Measurements from ENCODE around the gene ASTN2. TPM values are rescaled to one million over a fixed set of nuclear protein-coding genes. Genes with fewer than 3 reads are reported as not detected.

The ASTN2 gene
- total RNA-seq, 2 donors from 2014 or later = 113 to 153 TPM

DNA sequence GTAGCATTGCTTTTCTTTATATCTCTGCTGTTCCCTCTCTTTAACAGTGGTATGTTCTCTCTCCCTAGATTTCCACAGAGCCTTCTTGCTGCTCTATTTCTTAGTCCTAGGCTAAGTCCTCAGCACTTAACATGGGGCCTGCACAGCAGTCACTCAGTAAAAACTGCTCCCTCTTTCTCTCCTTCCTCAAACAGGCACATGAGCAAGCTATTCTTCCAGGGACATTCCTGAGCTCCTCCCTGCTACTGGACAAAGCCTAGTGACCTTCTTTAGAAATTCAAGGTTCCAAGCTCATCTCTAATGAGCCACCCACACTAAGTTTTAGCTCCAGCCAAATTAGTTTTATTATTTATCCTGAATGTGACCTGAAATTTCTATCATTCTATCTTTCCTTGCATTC, 688.3 kb downstream of the ASTN2 start:
- H3K9me3 ChIP-seq = no peaks in the 10 kb centered on the region
- H3K27me3 ChIP-seq (replicated peaks; ENCODE audit: insufficient read depth) = no peaks in the 10 kb centered on the region
- H3K36me3 ChIP-seq = no peaks in the 10 kb centered on the region
- TF ChIP-seq POLR2A (IDR thresholded peaks at IDR 0.05) (no peak), POLR2AphosphoS5 (IDR thresholded peaks at IDR 0.05) (no peak)
- TF ChIP-seq, protein P1, sequence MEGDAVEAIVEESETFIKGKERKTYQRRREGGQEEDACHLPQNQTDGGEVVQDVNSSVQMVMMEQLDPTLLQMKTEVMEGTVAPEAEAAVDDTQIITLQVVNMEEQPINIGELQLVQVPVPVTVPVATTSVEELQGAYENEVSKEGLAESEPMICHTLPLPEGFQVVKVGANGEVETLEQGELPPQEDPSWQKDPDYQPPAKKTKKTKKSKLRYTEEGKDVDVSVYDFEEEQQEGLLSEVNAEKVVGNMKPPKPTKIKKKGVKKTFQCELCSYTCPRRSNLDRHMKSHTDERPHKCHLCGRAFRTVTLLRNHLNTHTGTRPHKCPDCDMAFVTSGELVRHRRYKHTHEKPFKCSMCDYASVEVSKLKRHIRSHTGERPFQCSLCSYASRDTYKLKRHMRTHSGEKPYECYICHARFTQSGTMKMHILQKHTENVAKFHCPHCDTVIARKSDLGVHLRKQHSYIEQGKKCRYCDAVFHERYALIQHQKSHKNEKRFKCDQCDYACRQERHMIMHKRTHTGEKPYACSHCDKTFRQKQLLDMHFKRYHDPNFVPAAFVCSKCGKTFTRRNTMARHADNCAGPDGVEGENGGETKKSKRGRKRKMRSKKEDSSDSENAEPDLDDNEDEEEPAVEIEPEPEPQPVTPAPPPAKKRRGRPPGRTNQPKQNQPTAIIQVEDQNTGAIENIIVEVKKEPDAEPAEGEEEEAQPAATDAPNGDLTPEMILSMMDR (IDR thresholded peaks at IDR 0.05) = no peak
- intact Hi-C loops (cut with DNase I) = no loop called here
- no peak overlapping the region for H3K4me3 ChIP-seq
- no peak for DNase-seq (ENCODE audit: low spot score)
- H3K4me1 ChIP-seq (replicated peaks) = no peaks in the 10 kb centered on the region
- H3K27ac ChIP-seq = no peak overlapping the region

DNA sequence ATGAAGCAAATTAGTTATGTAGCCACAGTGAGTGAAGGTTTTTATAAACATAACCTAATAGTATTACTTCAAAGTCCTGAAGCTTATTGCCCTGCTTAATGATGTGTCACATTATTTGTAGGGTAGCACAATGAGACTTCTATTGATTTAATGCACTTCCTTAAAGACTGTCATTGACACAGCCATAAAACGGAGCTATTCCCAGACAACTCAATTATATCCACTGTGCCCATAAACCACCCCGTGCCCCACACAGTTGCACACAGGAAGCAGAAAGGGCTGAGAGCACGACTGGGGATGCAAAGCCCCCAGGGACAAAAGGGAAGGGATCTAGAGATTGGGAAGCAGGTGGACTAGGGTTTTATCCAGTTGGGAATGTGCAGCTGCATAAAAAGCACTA, 690.7 kb downstream of the ASTN2 start:
- DNase-seq (ENCODE audit: low spot score) = no peak
- Histone ChIP-seq H3K27ac (no peak overlapping the region), H3K36me3 (no peaks in the 10 kb centered on the region), H3K4me3 (no peak overlapping the region), H3K4me1 (replicated peaks) (no peaks in the 10 kb centered on the region), H3K9me3 (no peaks in the 10 kb centered on the region), H3K27me3 (replicated peaks; ENCODE audit: insufficient read depth) (no peaks in the 10 kb centered on the region)
- TF ChIP-seq, protein P1 (IDR thresholded peaks at IDR 0.05) = no peak
- TF ChIP-seq POLR2AphosphoS5 (IDR thresholded peaks at IDR 0.05) = no peak
- no peak for TF ChIP-seq POLR2A (IDR thresholded peaks at IDR 0.05)
- 16% methylated on average over 3 of the region's 3 CpGs for WGBS
- intact Hi-C loops (cut with DNase I) = no loop called here

DNA sequence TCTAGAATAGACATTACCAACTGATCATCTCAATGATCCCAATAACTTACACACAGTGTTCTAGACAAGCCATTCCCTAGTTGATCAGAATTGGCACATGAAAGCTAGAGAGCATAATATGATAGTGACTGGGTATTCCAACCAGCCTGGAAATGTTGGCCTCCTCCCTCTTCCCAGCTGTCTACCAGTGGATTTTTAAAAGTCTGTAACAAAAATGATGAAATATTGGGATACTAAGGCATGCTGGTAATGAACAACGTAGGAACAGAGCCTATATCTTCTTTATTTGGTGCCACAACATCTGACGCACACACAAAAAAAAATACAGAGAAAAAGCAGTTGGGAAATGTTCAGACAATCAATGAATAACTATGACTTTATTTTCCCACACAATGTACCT, 692.9 kb downstream of the ASTN2 start:
- TF ChIP-seq, protein P1 (IDR thresholded peaks at IDR 0.05) = no peak
- TF ChIP-seq POLR2AphosphoS5 (IDR thresholded peaks at IDR 0.05) = no peak
- no peak for TF ChIP-seq POLR2A (IDR thresholded peaks at IDR 0.05)
- Histone ChIP-seq H3K36me3 (no peaks in the 10 kb centered on the region), H3K4me1 (replicated peaks) (no peaks in the 10 kb centered on the region), H3K27ac (no peak overlapping the region), H3K4me3 (no peak overlapping the region), H3K27me3 (replicated peaks; ENCODE audit: insufficient read depth) (no peaks in the 10 kb centered on the region), H3K9me3 (no peaks in the 10 kb centered on the region)
- intact Hi-C loops (cut with DNase I) = no loop called here
- DNase-seq (ENCODE audit: low spot score) = no peak
- 43% methylated on average over 2 of the region's 2 CpGs for whole genome bisulfite sequencing

DNA sequence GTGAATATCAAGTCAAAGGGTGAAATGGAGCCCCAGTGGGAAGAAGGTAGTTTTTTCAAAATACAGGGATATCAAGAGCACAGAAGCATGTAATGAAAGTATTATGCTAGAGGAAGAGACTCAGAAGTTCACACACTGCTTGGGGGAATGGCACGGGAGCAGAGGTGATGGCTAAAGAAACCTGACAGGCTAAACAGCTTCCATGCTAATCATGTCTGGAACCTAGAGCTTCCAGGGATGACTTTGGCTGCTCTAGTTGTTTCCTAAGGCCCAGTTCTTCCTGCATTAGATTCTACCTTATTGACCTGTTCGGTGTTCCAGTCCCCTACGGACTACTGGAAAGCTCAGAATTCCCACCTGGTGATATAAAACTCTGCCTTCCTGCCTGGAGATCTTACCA, 693.4 kb downstream of the ASTN2 start:
- Histone ChIP-seq H3K9me3 (no peaks in the 10 kb centered on the region), H3K4me3 (no peak overlapping the region), H3K27me3 (replicated peaks; ENCODE audit: insufficient read depth) (no peaks in the 10 kb centered on the region), H3K36me3 (no peaks in the 10 kb centered on the region), H3K27ac (no peak overlapping the region), H3K4me1 (replicated peaks) (no peaks in the 10 kb centered on the region)
- intact Hi-C loops (cut with DNase I) = no loop called here
- TF ChIP-seq, protein P1 (IDR thresholded peaks at IDR 0.05) = no peak
- TF ChIP-seq POLR2AphosphoS5 (IDR thresholded peaks at IDR 0.05) = no peak
- TF ChIP-seq POLR2A (IDR thresholded peaks at IDR 0.05) = no peak
- WGBS = 100% methylated on average over 3 of the region's 3 CpGs
- DNase-seq (ENCODE audit: low spot score) = no peak

DNA sequence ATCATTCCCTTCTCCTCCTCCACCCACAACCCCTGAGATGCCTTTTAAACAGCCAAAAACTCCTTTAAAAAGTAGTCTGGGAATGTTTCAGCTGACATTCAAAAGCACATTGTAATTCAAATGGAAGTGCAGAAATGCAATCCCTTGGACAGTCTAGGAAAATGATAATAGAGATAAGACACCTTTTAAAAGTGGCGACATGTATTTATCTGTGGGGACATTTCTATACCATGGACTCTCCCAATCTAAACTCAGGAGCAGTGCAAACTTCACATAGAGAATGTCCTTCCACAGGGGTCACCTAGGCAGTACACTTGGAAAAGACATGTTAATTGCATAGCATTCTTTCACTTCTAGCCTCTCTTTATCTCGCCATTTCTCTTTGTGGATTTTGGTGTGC, 694.7 kb downstream of the ASTN2 start:
- 77% methylated on average over 2 of the region's 2 CpGs for WGBS
- H3K27me3 ChIP-seq (replicated peaks; ENCODE audit: insufficient read depth) = no peaks in the 10 kb centered on the region
- no peak for DNase-seq (ENCODE audit: low spot score)
- H3K9me3 ChIP-seq = no peaks in the 10 kb centered on the region
- no peaks in the 10 kb centered on the region for H3K36me3 ChIP-seq
- H3K4me1 ChIP-seq (replicated peaks) = no peaks in the 10 kb centered on the region
- H3K4me3 ChIP-seq = no peak overlapping the region
- TF ChIP-seq POLR2AphosphoS5 (IDR thresholded peaks at IDR 0.05) (no peak), POLR2A (IDR thresholded peaks at IDR 0.05) (no peak)
- TF ChIP-seq, protein P1 (IDR thresholded peaks at IDR 0.05) = no peak
- intact Hi-C loops (cut with DNase I) = no loop called here
- no peak overlapping the region for H3K27ac ChIP-seq

All from prostate gland (tissue), 2 donors.